ENCODE results near the gene SLC6A1. TPM values are rescaled to one million over a fixed set of nuclear protein-coding genes. Genes with fewer than 3 reads are reported as not detected.

SLC6A1 gene
- total RNA-seq, 1 experiment from 2014 or later: not detected

- H3K27ac Mint-ChIP-seq (ENCODE audit: low read depth, unreplicated experiment): no peak overlapping the region
- BruUV-seq (replicated peaks): no TSS peak
- TF ChIP-seq, protein P1, sequence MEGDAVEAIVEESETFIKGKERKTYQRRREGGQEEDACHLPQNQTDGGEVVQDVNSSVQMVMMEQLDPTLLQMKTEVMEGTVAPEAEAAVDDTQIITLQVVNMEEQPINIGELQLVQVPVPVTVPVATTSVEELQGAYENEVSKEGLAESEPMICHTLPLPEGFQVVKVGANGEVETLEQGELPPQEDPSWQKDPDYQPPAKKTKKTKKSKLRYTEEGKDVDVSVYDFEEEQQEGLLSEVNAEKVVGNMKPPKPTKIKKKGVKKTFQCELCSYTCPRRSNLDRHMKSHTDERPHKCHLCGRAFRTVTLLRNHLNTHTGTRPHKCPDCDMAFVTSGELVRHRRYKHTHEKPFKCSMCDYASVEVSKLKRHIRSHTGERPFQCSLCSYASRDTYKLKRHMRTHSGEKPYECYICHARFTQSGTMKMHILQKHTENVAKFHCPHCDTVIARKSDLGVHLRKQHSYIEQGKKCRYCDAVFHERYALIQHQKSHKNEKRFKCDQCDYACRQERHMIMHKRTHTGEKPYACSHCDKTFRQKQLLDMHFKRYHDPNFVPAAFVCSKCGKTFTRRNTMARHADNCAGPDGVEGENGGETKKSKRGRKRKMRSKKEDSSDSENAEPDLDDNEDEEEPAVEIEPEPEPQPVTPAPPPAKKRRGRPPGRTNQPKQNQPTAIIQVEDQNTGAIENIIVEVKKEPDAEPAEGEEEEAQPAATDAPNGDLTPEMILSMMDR (IDR thresholded peaks at IDR 0.05; ENCODE audit: unreplicated experiment): no peak
- no peaks in the 10 kb centered on the region for H3K36me3 Mint-ChIP-seq (ENCODE audit: insufficient read depth, unreplicated experiment)
- H3K9me3 Mint-ChIP-seq (ENCODE audit: unreplicated experiment): no peaks in the 10 kb centered on the region
- H3K27me3 Mint-ChIP-seq (ENCODE audit: insufficient read depth, unreplicated experiment): peaks cover 24% of the 10 kb centered on the region
- no peak for DNase-seq (ENCODE audit: unreplicated experiment)
- H3K4me1 Mint-ChIP-seq (ENCODE audit: insufficient read depth, unreplicated experiment): no peaks in the 10 kb centered on the region
- POLR2A ChIA-PET: no interaction called here
- intact Hi-C loops (cut with micrococcal nuclease): loop anchor here (10.0 kb wide), 1 partner anchor 276 kb away; no protein-coding TSS in a partner anchor
- CTCF ChIA-PET: interaction anchor here (0.9 to 4.4 kb wide), 4 partner anchors 7 to 188 kb away, joined by 3 to 48 read pairs (median 4); no protein-coding TSS in a partner anchor
- no peak overlapping the region for H3K4me3 Mint-ChIP-seq (ENCODE audit: unreplicated experiment)
Observed at GRCh38 chr3:10948326-10948725, 44.2 kb upstream of the SLC6A1 start.

DNA sequence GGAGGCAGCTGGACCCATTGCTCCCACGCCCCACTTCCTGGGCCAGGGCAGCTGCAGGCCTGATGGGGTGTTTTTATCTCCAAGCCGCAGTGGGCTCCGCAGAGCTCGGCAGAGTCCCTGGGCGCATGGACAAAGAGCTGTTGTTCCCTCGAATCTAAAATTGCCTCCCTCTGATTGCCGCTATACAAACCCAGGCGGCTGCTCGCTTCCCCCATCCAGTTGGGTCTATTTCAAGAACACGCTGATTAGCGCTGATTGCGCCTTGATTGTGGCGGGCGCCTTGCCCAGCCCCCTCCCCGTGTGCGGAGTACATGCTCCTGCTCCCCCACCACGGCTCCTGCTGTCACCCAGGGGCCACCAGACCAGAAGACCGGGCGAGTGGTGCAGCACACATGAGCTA lies 43.4 kb upstream of the SLC6A1 start:
- TF ChIP-seq, protein P1 (IDR thresholded peaks at IDR 0.05; ENCODE audit: unreplicated experiment): no peak
- no peaks in the 10 kb centered on the region for H3K9me3 Mint-ChIP-seq (ENCODE audit: unreplicated experiment)
- ChIA-PET CTCF (interaction anchor here (0.7 to 3.1 kb wide), 5 partner anchors 10 to 176 kb away, joined by 3 to 28 read pairs (median 3); no protein-coding TSS in a partner anchor), POLR2A (no interaction called here)
- H3K27me3 Mint-ChIP-seq (ENCODE audit: insufficient read depth, unreplicated experiment): peaks cover 33% of the 10 kb centered on the region
- H3K36me3 Mint-ChIP-seq (ENCODE audit: insufficient read depth, unreplicated experiment): no peaks in the 10 kb centered on the region
- H3K27ac Mint-ChIP-seq (ENCODE audit: low read depth, unreplicated experiment): no peak overlapping the region
- no TSS peak for BruUV-seq (replicated peaks)
- no peak for DNase-seq (ENCODE audit: unreplicated experiment)
- intact Hi-C loops (cut with micrococcal nuclease): loop anchor here (10.0 kb wide), 1 partner anchor 276 kb away; no protein-coding TSS in a partner anchor
- no peak overlapping the region for H3K4me3 Mint-ChIP-seq (ENCODE audit: unreplicated experiment)
- no peaks in the 10 kb centered on the region for H3K4me1 Mint-ChIP-seq (ENCODE audit: insufficient read depth, unreplicated experiment)

DNA sequence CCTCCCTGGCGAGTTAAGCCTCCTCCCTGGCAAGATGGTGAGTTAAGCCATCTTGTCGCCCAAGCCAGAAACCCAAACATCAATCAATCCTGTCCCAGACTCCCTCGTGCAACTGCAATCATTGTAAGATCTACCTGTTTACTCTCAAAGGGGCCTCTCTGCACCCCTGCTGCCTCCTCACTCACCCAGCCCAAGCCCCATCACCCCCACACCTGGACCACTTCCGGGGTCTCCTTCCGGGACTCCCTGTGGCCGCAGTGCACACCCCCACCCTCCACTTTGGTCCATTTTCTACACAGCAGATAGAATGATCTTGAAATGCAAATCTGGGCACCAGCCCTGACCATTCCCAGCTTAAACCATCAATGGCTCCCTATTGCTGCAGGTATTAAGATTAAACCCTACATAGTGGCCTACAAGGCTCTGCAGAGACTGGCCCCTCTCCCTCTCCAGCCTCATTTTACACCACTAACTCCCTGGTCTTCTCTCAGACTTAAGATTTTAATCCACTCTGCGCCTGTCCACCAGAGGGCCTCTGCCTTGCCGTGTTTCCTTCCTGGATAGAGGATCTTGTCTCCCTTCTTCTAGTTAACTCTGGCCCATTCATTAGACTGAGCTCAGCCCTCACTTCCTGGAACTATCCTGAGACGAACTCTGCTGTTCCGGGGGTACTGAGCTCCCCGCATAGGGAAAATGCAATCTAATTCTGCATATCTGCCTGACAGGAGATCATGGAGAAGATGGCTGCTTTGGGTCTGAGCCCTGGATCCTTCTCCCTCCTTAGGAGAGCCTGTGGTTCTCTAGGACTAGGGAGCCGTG lies 41.9 kb upstream of the SLC6A1 start:
- BruUV-seq (replicated peaks): no TSS peak
- no peak overlapping the region for H3K4me3 Mint-ChIP-seq (ENCODE audit: unreplicated experiment)
- ChIA-PET POLR2A (no interaction called here), CTCF (interaction anchor here (0.5 to 3.1 kb wide), 15 partner anchors 16 to 1902 kb away, joined by 3 to 28 read pairs (median 3); no protein-coding TSS in a partner anchor)
- no peak overlapping the region for H3K27ac Mint-ChIP-seq (ENCODE audit: low read depth, unreplicated experiment)
- peaks cover 37% of the 10 kb centered on the region for H3K27me3 Mint-ChIP-seq (ENCODE audit: insufficient read depth, unreplicated experiment)
- TF ChIP-seq, protein P1 (IDR thresholded peaks at IDR 0.05; ENCODE audit: unreplicated experiment): peak; percentile 47
- H3K4me1 Mint-ChIP-seq (ENCODE audit: insufficient read depth, unreplicated experiment): no peaks in the 10 kb centered on the region
- H3K9me3 Mint-ChIP-seq (ENCODE audit: unreplicated experiment): no peaks in the 10 kb centered on the region
- H3K36me3 Mint-ChIP-seq (ENCODE audit: insufficient read depth, unreplicated experiment): no peaks in the 10 kb centered on the region
- intact Hi-C loops (cut with micrococcal nuclease): loop anchor here (1.0 kb wide), 1 partner anchor 109 kb away; no protein-coding TSS in a partner anchor
- DNase-seq (ENCODE audit: unreplicated experiment): peak; percentile 50

GRCh38 chr3:10951295-10951926 lies 41.1 kb upstream of the SLC6A1 start:
- DNase-seq (ENCODE audit: unreplicated experiment): no peak
- CTCF ChIA-PET: interaction anchor here (0.5 to 3.1 kb wide), 13 partner anchors 16 to 1901 kb away, joined by 3 to 28 read pairs (median 3); no protein-coding TSS in a partner anchor
- Mint-ChIP-seq H3K4me3 (ENCODE audit: unreplicated experiment) (no peak overlapping the region), H3K9me3 (ENCODE audit: unreplicated experiment) (no peaks in the 10 kb centered on the region), H3K36me3 (ENCODE audit: insufficient read depth, unreplicated experiment) (no peaks in the 10 kb centered on the region), H3K27ac (ENCODE audit: low read depth, unreplicated experiment) (no peak overlapping the region), H3K27me3 (ENCODE audit: insufficient read depth, unreplicated experiment) (peaks cover 35% of the 10 kb centered on the region), H3K4me1 (ENCODE audit: insufficient read depth, unreplicated experiment) (no peaks in the 10 kb centered on the region)
- POLR2A ChIA-PET: no interaction called here
- TF ChIP-seq, protein P1 (IDR thresholded peaks at IDR 0.05; ENCODE audit: unreplicated experiment): no peak
- BruUV-seq (replicated peaks): no TSS peak
- intact Hi-C loops (cut with micrococcal nuclease): loop anchor here (1.0 kb wide), 1 partner anchor 108 kb away; no protein-coding TSS in a partner anchor
